B cell (primary cell): ENCODE data around the gene SCRN1. TPM values are rescaled to one million over a fixed set of nuclear protein-coding genes. Genes with fewer than 3 reads are reported as not detected.

Source experiments
- ATAC-seq: fragments of 200-7000 bp; cut with Tn5 transposase; one replicate; pipeline ENCODE4 v1.10.0; 2021; ENCODE audit warnings: low read depth, mild to moderate bottlenecking, moderate number of reproducible peaks, moderate library complexity
- CTCF ChIA-PET: fragments of 350-600 bp; sonication (Branson Sonifier 250); formaldehyde crosslinking; loops from one replicate; lab custom pipeline; 2021; ENCODE audit warnings: antibody characterized with exemption, inconsistent platforms; lab: Charles Lee
- POLR2A ChIA-PET: fragments of 350-600 bp; sonication (Branson Sonifier 250); formaldehyde crosslinking; loops from one replicate; lab custom pipeline; 2021; ENCODE audit warnings: antibody characterized with exemption; lab: Charles Lee
- DNase-seq: peaks from one replicate; pipeline ENCODE4 v3.0.0; 2013
- H2AFZ ChIP-seq: 2 replicates; pipeline ENCODE4 v1.6.1; 2012; ENCODE audit warnings: mild to moderate bottlenecking, low read depth, low read length; ENCODE audit not compliant: insufficient read depth, poor library complexity, severe bottlenecking
- H3K27ac ChIP-seq, 2 donors: 1 replicate in 1 of 2; 2 replicates in 1 of 2; pipeline ENCODE4 v1.5.1; 2012 to 2013; ENCODE audit warnings: low read length in 2 of 2, mild to moderate bottlenecking in 2 of 2, moderate library complexity in 1 of 2
- H3K27me3 ChIP-seq, 4 experiments: fragments of 200-600 bp in 1 of 4; sonication (generic) in 1 of 4; replicated peaks in 1 of 4; 1 replicate in 2 of 4; 2 replicates in 2 of 4; pipeline versions ENCODE4 v1.6.1 to v1.7.0; 2013 to 2016; ENCODE audit warnings: low read length in 3 of 4, mild to moderate bottlenecking in 2 of 4, mixed read lengths in 1 of 4, moderate library complexity in 1 of 4; ENCODE audit not compliant: insufficient read depth in 4 of 4, control insufficient read depth in 3 of 4; ENCODE audit errors: control extremely low read depth in 1 of 4
- H3K36me3 ChIP-seq, 2 experiments: replicated peaks in 1 of 2; 1 replicate in 1 of 2; 2 replicates in 1 of 2; pipeline versions ENCODE4 v1.6.1 to v1.7.1; 2013; ENCODE audit warnings: low read length in 1 of 2; ENCODE audit not compliant: insufficient read depth in 2 of 2, control insufficient read depth in 1 of 2; ENCODE audit errors: control extremely low read depth in 1 of 2, extremely low read depth in 1 of 2
- H3K4me1 ChIP-seq, 2 donors: fragments of 200-600 bp in 1 of 2; sonication (generic) in 1 of 2; 1 replicate in 1 of 2; 2 replicates in 1 of 2; pipeline versions ENCODE4 v1.5.1 to v1.6.1; 2013 to 2017; ENCODE audit warnings: low read length in 2 of 2; ENCODE audit not compliant: control insufficient read depth in 2 of 2, insufficient read depth in 2 of 2
- H3K4me2 ChIP-seq: replicated peaks from 2 replicates; pipeline ENCODE3; 2012; ENCODE audit warnings: mild to moderate bottlenecking, low read depth, low read length; ENCODE audit not compliant: poor library complexity, severe bottlenecking
- H3K4me3 ChIP-seq, 5 experiments: fragments of 200-600 bp in 1 of 5; sonication (generic) in 1 of 5; 1 replicate in 3 of 5; 2 replicates in 2 of 5; pipeline versions ENCODE4 v1.5.1 to v1.7.0; 2011 to 2016; ENCODE audit warnings: low read length in 4 of 5, mild to moderate bottlenecking in 4 of 5, low read depth in 2 of 5, control low read depth in 1 of 5, moderate library complexity in 1 of 5; ENCODE audit not compliant: insufficient read depth in 1 of 5; ENCODE audit errors: control extremely low read depth in 1 of 5, extremely low read depth in 1 of 5
- H3K79me2 ChIP-seq: fragments of 200-600 bp; sonication (generic); one replicate; pipeline ENCODE4 v1.6.0; 2016; ENCODE audit warnings: low read length; ENCODE audit not compliant: control insufficient read depth, insufficient read depth
- H3K9ac ChIP-seq: fragments of 200-600 bp; sonication (generic); 2 replicates; pipeline ENCODE4 v1.6.1; 2017; ENCODE audit warnings: mild to moderate bottlenecking, low read length, moderate library complexity
- H3K9me3 ChIP-seq, 3 donors: one replicate each; pipeline versions ENCODE4 v1.6.1 to v1.7.1; 2013; ENCODE audit warnings: low read length in 2 of 3; ENCODE audit not compliant: control insufficient read depth in 2 of 3, insufficient read depth in 1 of 3; ENCODE audit errors: control extremely low read depth in 1 of 3
- H4K20me1 ChIP-seq: 2 replicates; pipeline ENCODE4 v1.6.0; 2012; ENCODE audit warnings: mild to moderate bottlenecking, low read length; ENCODE audit not compliant: insufficient read depth, control insufficient read depth, poor library complexity, severe bottlenecking
- H3K27ac Mint-ChIP-seq: one replicate; pipeline ENCODE4 v1.8.0; 2021; ENCODE audit warnings: mixed read lengths
- H3K27me3 Mint-ChIP-seq: one replicate; pipeline ENCODE4 v1.8.0; 2021; ENCODE audit warnings: mixed read lengths
- H3K4me1 Mint-ChIP-seq: one replicate; pipeline ENCODE4 v1.8.0; 2021; ENCODE audit warnings: mixed read lengths
- H3K4me3 Mint-ChIP-seq: one replicate; pipeline ENCODE4 v1.8.0; 2021; ENCODE audit warnings: mixed read lengths
- H3K9me3 Mint-ChIP-seq: one replicate; pipeline ENCODE4 v1.8.0; 2022; ENCODE audit warnings: mixed read lengths; ENCODE audit not compliant: insufficient read depth
- EZH2 ChIP-seq: IDR thresholded peaks from 2 replicates; pipeline ENCODE4 v1.6.1; 2012; ENCODE audit warnings: borderline replicate concordance, low read depth, mild to moderate bottlenecking, moderate library complexity, low read length; ENCODE audit not compliant: insufficient read depth, poor library complexity, severe bottlenecking
- WGBS: methylation state at CpG from one replicate; pipeline ENCODE4 v1.1.5; 2013; ENCODE audit warnings: missing lambda C conversion rate; ENCODE audit not compliant: insufficient coverage; 5-methylcytosine and 5-hydroxymethylcytosine counted together
- intact Hi-C: fragments of 100-400 bp; cut with micrococcal nuclease; formaldehyde crosslinking; loops from one replicate; pipeline ENCODE4 v1.10.0; 2022
- polyA plus RNA-seq: library from polyadenylated mRNA; depleted of rRNA; stranded (reverse); fragments of >200 nt; gene quantifications from 2 replicates; pipeline ENCODE4 v1.2.3, GENCODE V29; 2012
- total RNA-seq, 2 donors: library from RNA; stranded (reverse); fragments of 120-200 nt in 1 of 2; gene quantifications; 1 replicate in 1 of 2; 2 replicates in 1 of 2; pipeline versions ENCODE4 v1.2.3 to v1.2.4, GENCODE V29; 2013 to 2022
- TF ChIP-seq, protein P1 (sequence below): fragments of 200-600 bp; IDR thresholded peaks from one replicate; pipeline ENCODE4 v1.8.0; 2022; ENCODE audit warnings: antibody characterized with exemption, mild to moderate bottlenecking

Gene SCRN1
- total and polyA plus RNA-seq, 2 donors (not counting 1 experiment from before 2014, with no cell fraction given): 16.6 to 66.6 TPM

DNA sequence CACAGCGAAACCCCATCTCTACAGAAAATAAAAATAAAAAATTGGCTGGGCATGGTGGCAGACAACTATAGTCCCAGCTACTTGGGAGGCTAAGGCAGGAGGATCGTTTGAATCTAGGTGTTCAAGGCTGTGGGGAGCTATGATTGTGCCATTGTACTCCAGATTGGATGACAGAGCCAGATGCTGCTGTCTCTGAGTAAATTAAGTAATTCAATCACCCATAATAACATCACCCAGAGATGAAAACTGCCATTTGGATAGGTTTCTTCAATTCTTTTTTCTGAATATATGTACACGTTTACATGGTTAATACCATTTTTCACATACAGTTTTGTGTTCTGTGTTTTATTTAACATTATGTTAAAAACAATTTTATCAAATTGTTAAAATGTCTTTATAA lies 104.0 kb downstream of the SCRN1 start:
- no peaks in the 10 kb centered on the region for H3K9me3 ChIP-seq
- intact Hi-C loops: no loop called here
- no peaks in the 10 kb centered on the region for H4K20me1 ChIP-seq
- peaks cover 19% of the 10 kb centered on the region for H3K27me3 Mint-ChIP-seq
- peaks cover 0 to 6% of the 10 kb centered on the region in 2 donors for H3K4me1 ChIP-seq
- no peak for ATAC-seq
- no peak overlapping the region for H3K9ac ChIP-seq
- no peak overlapping the region for H3K27ac ChIP-seq
- CTCF ChIA-PET: interaction anchor here (2.7 kb wide), 1 partner anchor 8 kb away, joined by 7 read pairs; no protein-coding TSS in a partner anchor
- no peaks in the 10 kb centered on the region for H3K9me3 Mint-ChIP-seq
- no peak overlapping the region for H3K27ac Mint-ChIP-seq
- H3K27me3 ChIP-seq: peaks cover 0 to 8% (median 3%) of the 10 kb centered on the region in 4 experiments
- H3K4me3 ChIP-seq: no peak overlapping the region
- POLR2A ChIA-PET: no interaction called here
- H3K79me2 ChIP-seq: no peaks in the 10 kb centered on the region
- 100% methylated on average over 1 of the region's 3 CpGs for WGBS
- no peaks in the 10 kb centered on the region for H3K36me3 ChIP-seq
- peaks cover 6% of the 10 kb centered on the region for H3K4me1 Mint-ChIP-seq
- H3K4me2 ChIP-seq: no peak overlapping the region
- no peak for DNase-seq
- H3K4me3 Mint-ChIP-seq: no peak overlapping the region
- H2AFZ ChIP-seq: no peak overlapping the region
- TF ChIP-seq, protein P1, sequence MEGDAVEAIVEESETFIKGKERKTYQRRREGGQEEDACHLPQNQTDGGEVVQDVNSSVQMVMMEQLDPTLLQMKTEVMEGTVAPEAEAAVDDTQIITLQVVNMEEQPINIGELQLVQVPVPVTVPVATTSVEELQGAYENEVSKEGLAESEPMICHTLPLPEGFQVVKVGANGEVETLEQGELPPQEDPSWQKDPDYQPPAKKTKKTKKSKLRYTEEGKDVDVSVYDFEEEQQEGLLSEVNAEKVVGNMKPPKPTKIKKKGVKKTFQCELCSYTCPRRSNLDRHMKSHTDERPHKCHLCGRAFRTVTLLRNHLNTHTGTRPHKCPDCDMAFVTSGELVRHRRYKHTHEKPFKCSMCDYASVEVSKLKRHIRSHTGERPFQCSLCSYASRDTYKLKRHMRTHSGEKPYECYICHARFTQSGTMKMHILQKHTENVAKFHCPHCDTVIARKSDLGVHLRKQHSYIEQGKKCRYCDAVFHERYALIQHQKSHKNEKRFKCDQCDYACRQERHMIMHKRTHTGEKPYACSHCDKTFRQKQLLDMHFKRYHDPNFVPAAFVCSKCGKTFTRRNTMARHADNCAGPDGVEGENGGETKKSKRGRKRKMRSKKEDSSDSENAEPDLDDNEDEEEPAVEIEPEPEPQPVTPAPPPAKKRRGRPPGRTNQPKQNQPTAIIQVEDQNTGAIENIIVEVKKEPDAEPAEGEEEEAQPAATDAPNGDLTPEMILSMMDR: no peak
- TF ChIP-seq EZH2: no peak

DNA sequence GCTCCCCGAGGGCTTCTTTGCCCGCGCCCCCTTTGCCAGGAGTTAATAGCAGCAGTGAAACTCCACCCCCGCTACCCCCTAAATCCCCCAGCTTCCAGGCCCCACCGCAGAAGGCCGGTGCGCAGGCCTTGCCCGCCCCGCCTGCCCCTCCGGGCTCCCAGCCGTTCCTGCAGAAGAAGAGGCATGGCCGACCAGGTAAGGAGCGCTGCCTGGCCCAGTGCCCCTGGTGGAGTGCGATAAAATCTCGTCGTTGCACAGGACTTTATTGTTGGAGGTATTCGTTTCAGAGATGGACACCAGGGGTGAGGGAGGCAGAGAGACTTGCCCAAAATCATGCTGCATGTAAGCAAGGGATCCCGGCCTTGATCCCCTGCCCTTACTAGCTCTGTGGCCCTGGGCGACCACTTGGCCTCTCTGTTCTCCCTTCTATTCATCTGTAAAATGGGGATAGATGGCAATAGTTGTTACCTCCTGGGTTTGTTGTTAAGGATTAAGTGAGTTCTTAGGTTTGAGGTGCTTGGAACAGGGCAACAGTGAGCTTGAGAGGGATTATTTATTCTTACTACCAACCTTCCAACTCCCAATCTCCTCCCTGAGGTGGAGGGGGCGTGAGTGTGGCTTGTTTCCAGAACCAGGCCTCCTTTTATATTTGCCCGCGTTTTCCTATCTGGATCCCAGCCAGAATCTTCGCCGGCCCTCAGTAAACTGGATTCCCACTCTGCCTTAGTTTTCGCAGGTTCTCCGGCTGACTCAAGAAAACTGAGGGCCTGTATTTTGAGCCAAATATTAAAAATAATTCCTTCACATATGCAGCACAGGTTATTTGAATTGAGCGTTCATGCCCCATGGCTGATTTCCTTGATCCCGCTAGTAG lies 105.0 kb downstream of the SCRN1 start:
- H3K27me3 ChIP-seq: peaks cover 0 to 8% (median 3%) of the 10 kb centered on the region in 4 experiments
- no peak overlapping the region for H3K27ac ChIP-seq
- no peak for TF ChIP-seq EZH2
- TF ChIP-seq, protein P1: no peak
- DNase-seq (no peak), ATAC-seq (peak; percentile 45)
- 53% methylated on average over 23 of the region's 28 CpGs for WGBS
- intact Hi-C loops: no loop called here
- no peaks in the 10 kb centered on the region for H3K9me3 ChIP-seq
- Mint-ChIP-seq H3K4me3 (peak overlapping the region; percentile 72), H3K9me3 (no peaks in the 10 kb centered on the region), H3K4me1 (peaks cover 6% of the 10 kb centered on the region), H3K27me3 (peaks cover 22% of the 10 kb centered on the region), H3K27ac (no peak overlapping the region)
- H3K36me3 ChIP-seq: no peaks in the 10 kb centered on the region
- H3K4me3 ChIP-seq: peak overlapping the region in 1 of 5 experiments; percentile 12
- H3K4me1 ChIP-seq: peaks cover 0 to 6% of the 10 kb centered on the region in 2 donors
- ChIA-PET CTCF (no interaction called here), POLR2A (no interaction called here)
- H3K9ac ChIP-seq: no peak overlapping the region
- no peaks in the 10 kb centered on the region for H3K79me2 ChIP-seq
- peak overlapping the region; percentile 30 for H3K4me2 ChIP-seq
- no peaks in the 10 kb centered on the region for H4K20me1 ChIP-seq
- no peak overlapping the region for H2AFZ ChIP-seq
